Embryonic facial prominence (tissue), 1 donor: ENCODE data around the gene TMC5.
"Not testable (repeated sequence)": the region's sequence is repeated elsewhere in the genome, so short reads cannot be mapped to it uniquely, and the experiment has no call there.

Source experiments
- DNase-seq: peaks from one replicate; pipeline ENCODE4 v3.0.0-alpha.2; 2016; ENCODE audit errors: extremely low spot score

TMC5 gene, protein sequence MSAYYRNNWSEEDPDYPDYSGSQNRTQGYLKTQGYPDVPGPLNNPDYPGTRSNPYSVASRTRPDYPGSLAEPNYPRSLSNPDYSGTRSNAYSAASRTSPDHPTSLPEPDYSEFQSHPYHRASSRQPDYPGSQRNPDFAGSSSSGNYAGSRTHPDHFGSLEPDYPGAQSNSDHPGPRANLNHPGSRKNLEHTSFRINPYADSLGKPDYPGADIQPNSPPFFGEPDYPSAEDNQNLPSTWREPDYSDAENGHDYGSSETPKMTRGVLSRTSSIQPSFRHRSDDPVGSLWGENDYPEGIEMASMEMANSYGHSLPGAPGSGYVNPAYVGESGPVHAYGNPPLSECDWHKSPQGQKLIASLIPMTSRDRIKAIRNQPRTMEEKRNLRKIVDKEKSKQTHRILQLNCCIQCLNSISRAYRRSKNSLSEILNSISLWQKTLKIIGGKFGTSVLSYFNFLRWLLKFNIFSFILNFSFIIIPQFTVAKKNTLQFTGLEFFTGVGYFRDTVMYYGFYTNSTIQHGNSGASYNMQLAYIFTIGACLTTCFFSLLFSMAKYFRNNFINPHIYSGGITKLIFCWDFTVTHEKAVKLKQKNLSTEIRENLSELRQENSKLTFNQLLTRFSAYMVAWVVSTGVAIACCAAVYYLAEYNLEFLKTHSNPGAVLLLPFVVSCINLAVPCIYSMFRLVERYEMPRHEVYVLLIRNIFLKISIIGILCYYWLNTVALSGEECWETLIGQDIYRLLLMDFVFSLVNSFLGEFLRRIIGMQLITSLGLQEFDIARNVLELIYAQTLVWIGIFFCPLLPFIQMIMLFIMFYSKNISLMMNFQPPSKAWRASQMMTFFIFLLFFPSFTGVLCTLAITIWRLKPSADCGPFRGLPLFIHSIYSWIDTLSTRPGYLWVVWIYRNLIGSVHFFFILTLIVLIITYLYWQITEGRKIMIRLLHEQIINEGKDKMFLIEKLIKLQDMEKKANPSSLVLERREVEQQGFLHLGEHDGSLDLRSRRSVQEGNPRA

DNA sequence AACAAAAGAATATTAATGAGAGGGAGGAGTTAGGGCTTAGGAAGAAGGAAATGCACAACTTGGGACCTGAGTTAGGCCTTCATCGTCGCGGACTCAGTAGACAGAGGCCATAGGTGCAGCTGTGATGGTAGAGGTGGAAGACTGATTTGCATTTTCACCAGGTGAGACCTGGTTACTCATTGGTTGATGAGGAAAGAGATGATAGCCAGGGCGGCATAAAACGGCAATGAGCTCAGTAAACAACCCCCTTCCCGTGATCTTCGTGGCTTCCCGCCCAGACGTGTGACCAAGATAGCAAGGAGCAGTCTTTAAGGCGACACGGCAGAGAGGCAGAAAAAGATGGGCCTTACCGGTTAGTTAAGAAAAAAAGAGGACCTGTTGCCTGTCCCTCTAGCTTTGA lies at the start of gene TMC5:
TSS of gene TMC5 (plus strand) at position 244 of the 400 bp plus-strand sequence. CDS start 22,156 bp downstream, outside the sequence.
- no peak for DNase-seq

DNA sequence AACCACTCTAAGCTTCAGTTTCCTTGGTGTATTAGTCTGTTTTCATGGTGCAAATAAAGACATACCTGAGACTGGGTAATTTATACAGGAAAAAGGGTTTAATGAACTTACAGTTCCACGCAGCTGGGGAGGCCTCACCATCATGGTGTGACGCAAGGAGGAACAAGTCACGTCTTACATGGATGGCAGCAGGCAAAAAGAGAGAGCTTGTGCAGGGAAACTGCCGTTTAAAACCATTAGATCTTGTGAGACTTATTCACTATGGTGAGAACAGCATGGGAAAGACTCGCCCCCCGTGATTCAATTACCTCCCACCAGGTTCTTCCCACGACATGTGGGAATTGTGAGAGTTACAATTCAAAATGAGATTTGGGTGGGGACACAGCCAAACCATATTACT lies 45.1 kb upstream of the TMC5 start:
- not testable (repeated sequence) for DNase-seq

DNA sequence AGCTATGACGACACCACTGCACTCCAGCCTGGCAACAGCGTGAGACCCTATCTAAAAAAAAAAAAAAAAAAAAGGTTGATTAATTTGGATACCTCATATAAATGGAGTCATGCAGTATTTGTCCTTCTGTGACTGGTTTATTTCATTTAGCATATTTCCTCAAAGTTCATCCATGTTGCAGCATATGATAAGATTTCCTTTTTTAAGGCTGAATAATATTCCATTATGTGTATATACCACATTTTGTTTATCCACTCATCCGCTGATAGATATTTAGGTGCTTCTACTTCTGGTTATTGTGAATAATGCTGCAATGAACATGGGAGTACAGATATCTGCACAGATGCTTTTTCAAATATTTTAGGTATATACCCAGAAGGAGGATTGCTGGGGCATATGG lies 43.3 kb upstream of the TMC5 start:
- DNase-seq = no peak

DNA sequence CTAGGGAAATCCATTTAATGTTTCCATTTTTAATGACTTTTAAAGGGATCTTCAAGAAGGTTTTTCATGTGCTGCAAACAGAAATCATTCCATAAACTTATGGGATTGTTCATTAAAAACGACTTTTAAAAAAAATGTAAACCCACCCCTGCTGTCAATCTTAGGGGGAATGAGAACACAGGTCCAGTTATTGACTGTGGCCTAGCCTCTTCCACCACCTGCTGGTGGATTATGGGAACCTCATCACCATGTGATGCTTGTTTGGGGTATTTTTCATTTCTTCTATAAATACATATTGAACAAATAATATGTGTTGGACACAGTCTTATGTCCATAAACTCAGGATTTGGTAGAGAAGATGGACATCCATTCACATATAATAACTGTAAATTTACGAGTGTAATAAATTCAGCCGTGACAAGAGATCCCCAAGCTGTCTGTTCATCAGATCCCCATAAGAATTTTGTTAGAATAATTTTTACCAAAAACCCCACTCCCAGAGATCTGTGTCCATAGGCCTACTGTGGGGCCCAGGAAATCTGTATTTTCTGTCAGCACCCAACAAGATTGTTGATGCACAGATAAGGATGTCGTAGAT lies 42.0 kb upstream of the TMC5 start:
- peak; percentile 46 for DNase-seq

DNA sequence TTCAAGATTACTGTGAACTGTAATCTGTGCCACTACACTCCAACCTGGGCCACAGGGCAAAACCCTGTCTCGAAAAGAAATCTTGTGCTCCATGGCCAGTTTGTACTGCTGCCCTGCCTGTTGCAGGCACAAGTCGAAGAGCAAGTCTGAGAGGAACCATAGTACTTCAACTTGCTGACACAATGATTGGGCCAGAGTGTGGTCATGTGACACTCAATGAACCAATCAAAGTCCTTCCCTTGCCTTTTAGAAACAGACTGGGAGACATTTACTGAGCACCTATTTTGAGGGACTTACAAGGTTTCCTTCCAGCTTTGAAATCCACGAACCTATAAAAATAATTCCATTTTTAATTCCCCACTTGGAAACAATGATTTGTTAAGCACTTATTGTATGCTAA lies 39.8 kb upstream of the TMC5 start:
- no peak for DNase-seq

DNA sequence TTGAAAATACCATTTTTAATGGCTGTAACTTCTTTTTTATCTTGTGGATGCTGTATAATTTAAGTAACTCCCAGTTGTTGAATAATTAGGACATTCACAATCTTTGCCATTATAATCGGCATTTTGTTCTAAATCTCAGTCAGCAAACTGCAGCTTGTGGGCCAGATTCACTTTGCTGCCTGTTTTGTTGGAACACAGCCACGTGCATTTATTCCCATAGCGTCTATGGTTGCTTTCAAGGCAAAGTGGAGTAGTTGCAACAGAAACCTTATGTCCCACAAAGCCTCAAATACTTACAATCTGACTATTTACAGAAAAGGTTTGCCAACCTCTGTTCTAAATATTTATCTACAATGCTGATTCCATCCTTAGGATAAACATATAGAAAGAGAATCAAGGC lies 39.2 kb upstream of the TMC5 start:
- no peak for DNase-seq

DNA sequence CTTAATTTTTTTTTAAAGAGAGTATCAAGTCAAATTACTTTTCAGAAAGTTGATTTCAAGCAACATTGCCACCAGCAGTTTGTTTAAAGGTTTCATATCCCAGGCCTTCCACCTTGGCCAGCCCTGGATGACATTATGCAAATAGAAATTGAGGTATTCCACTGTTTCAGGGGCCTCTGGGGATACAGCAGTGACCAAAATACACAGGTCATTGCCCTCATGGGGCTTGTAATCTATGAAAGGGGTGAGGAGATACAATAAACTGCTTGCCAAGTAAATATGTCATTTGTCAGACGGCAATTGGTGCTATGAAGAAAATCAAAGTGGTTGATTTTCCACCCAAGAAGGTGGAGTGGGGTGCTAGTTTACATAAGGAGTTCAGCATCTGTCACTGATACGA lies 37.8 kb upstream of the TMC5 start:
- DNase-seq = no peak

DNA sequence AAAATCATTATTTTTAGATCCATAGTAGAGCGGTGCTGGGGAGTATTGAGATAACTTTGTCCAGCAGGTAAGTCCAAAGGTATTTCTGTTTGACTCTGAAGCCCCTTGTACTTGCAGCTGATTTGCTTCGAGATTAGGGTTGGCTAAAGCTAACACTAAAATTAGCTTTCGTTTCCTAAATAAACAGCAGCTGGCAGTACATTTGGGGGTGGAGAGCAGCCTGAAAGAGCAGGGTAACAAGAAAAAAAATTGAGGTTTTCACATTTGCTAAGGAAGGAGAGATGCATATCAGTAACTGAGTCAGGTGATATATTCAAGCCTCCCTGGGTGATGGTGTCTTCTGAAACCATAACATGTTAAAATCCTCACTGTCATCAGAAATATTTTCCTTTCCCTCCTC lies 37.4 kb upstream of the TMC5 start:
- DNase-seq = no peak

DNA sequence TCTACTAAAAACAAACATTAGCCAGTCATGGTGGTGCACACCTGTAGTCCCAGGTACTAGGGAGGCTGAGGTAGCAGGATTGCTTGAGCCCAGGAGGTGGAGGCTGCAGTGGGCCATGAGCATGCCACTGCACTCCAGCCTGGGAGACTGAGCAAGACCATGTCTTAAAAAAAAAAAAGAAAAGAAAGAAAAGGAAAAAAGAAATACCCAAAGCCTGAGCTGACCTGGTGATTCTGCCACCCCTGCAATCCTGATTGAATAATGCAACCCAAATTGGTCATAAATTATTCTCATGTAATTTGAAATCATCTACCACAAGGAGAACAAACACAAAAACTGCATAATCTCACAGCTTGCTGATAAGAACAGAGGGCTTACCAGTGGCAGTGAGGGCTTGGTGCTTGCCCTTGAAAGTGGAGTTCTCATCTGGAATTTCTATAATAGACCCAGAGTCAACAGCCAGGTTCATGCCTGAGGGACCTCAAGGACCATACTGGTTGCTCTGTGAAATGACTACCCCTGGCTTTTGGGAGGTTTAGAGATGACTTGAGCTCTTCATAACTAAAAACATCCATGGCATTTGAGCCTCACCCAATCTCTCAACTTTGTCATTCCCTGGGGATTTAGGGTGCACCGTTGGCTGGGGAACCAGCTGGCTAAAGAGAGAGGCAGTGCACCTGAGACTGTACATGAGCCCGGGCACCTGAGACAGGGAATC lies 35.4 kb upstream of the TMC5 start:
- no peak for DNase-seq

DNA sequence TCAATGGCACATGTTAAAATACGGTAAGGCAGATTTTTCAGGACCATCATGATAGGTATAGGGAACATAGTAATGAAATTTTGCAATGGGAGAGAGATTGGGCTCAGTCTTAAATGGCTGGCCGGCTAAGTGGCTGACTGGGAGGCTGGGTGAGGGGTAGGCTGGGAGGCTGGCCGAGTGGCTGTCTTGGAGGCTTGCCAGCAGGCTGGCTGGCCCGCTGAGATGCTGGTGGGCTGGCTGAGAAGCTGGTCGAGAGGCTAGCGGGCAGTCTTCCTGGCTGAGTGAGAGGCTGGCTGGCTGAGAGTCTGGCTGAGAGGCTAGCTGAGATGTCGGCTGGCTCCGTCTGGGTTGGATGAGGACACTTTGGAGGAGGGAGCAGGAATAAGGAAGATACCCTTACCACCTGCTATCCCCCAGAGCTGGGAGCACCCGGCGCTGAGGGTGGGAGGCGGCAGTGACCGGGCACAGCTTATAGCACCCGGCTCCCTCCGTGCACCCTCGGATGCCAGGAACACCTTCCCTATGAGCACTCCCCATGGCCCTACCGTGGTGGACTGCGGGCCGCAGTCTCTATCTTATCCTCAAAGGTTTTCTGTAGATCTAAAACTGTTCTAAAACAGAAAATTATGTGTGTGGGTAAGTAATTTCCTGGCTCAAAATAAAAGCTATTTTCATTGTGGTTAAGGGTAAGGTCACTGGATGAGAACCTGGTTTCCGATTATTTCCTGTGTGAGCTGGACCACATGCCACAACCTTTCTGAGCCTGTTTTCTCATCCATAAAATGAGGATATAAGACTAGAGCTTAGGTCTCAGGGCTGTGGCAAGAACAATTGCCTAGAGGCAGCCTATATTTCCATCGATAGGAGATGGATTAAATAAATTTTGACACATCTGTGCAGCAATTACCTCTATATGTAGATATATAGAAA lies 34.5 kb upstream of the TMC5 start:
- no peak for DNase-seq

DNA sequence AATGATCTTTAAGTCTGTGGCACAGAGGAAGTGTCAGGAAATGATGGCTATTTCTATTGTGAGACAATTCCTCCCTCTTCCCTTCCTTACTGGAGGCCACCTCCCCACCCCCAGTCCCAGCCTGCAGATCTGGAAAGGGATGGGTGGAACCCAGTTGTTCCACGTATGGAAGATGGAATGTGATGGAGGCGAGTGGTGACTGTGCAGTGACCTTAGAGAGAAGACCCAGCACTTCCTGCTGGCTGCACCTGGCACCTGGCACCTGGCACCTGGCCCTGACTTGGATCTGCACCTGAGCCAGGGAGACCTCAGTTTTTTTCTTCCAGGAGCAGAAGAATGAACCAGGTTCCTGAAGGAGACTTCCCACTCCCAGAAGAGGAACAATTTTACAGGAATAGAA lies 33.0 kb upstream of the TMC5 start:
- DNase-seq = no peak

DNA sequence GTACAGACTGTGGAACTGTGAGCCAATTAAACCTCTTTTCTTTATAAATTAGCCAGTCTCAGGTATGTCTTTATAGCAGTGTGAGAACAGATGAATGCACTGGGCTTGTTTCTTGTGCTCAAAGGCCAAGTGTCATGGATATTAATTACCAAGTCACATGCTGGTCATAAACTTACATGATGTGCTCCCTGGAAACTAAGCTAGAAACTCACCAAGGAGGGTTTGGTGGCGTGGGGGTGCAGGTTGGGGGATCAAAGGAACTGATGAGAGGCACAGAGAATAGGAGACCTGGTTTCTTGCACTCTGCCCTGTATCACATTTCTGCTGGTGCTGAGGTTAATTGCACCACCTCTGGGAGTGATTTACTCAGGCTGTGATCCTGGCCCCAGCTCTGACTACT lies 31.2 kb upstream of the TMC5 start:
- DNase-seq = no peak

DNA sequence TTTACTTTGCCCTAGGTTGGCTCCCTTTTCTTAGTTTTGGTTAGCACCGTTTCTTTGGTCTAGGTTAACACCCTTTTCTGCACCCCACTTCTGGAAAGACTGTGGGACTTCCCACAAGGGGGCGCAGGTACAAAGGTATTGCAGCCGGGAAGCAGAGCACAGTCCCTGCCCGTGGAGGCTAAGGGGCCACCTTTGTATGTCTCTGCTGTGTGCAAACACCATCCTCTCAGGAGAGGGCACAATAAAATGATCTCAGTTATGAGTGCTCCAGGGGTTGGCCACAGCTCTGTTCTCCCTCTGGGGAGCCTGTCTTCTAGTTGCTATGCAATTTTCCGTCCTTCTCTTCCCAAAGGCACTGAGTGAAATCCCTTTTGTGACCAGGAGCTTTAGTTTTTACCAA lies 28.4 kb upstream of the TMC5 start:
- no peak for DNase-seq

DNA sequence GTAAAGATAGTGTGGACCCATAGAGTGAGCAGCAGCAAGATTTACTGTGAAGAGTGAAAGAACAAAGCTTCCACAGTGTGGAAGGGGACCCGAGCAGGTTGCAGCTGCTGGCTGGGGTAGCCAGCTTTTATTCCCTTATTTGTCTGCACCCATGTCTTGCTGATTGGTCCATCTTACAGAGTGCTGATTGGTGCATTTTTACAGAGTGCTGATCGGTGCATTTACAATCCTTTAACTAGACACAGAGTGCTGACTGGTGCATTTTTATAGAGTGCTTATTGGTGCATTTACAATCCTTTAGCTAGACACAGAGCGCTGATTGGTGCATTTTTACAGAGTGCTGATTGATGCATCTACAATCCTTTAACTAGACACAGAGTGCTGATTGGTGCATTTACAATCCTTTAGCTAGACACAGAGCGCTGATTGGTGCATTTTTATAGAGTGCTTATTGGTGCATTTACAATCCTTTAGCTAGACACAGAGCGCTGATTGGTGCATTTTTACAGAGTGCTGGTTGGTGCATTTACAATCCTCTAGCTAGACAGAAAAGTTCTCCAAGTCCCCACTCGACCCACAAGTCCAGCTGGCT lies 26.4 kb upstream of the TMC5 start:
- DNase-seq = not testable (repeated sequence)

DNA sequence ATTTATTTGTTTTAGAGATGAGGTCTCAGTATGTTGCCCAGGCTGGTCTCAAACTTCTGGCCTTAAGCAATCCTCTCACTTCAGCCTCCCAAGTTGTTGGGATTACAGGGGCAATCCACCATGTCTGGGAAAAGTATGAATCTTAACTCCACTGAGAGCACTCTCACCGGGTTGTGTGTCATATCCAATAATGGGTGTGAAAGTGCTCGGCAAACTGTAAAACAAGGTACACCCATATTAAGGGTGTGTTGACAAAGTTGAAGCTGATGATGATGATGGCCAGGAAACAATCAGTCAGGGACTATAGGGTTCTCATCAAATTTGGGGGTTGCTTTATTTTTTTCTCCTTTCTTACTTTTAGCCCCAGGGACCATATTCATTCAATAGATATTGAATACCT lies 25.3 kb upstream of the TMC5 start:
- no peak for DNase-seq

DNA sequence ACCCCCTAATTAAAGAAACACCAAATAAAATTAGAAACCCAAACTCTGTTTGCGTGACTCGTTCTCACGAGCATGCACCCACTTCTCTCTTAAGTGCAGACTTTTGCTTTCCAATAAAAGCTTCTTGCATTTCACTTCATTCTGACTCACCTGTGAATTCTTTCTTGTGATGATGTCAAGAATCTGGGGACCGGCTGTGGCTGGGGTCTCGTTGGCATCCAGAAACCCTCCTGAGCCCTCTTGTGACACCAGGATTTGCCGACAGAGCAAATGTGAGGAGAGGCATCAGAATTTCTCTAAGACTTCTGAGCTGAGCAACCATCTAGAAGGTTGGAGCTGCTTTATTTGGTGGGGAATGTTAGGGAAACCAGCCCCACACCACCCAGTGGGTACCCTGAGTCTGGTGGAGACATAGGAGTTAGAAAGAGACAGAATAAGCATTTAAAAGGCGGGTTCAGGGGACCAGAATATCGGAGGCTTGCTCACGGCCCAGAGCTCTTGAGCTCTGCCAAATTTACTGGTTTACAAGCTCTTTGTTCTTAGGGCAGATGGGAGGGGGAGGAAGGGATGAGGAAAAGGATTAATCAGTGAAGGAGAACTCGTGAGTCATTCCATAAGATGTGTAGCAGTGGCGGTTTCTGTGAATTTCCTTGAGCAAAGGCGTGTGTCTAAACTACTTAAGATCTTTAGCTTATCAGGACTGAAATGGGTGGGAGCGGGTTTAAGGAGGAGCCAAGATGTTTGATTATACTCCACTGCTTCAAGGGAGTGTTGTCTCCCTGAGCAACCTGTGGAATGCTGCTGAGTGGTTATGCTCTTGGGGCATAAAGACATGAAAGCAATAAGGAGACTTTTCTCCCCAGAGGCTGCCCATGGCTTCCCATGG lies 24.2 kb upstream of the TMC5 start:
- DNase-seq = no peak

DNA sequence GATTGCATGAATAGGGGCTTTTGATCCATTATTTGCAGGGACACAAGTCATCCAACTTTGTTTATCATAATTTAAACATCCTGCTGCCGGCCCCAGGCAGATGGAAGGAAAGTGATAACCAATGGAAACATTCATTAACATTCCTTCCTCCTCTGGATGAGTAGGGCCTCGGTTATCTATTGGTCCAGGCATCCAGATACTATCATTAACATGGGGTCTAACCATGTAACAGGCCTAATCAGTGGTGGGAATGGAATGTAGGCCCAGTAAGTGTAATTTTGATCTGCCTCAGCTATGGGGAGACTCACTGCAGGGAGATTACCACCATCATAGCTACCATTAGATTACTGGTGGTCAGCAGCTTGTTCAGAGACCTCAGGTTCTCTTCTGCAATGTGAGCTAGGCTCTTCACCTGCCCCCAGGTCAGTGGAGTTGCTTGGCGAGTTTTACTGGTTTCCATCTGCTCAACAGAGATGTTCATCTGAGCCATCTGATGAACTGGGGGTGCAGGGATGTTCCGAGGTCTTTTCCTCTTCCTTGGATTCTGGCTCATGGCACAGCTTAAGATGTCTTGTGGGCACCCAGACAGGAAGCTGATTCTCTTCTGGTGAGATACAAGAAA lies 21.9 kb upstream of the TMC5 start:
- DNase-seq = not testable (repeated sequence)

DNA sequence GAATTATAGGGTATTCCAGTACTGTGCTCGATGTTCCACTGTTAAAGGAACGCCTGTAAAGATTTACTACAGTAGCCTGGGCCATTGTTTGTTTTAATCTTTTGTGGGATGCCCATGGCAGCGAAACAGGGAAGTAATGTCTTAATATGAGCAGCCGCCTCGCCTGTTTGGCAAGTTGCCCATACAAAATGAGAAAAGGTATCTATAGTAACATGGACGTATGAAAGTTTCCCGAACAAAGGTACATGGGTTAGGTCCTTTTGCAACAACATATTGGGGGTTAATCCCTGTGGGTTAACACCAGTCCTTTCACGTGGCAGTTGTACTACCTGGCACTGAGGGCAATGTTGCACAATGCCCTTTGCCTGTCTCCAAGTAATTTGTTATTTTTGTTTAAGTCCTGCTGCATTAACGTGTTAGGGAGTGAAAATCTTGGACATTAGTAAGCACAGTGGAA lies 21.1 kb upstream of the TMC5 start:
- DNase-seq = no peak

DNA sequence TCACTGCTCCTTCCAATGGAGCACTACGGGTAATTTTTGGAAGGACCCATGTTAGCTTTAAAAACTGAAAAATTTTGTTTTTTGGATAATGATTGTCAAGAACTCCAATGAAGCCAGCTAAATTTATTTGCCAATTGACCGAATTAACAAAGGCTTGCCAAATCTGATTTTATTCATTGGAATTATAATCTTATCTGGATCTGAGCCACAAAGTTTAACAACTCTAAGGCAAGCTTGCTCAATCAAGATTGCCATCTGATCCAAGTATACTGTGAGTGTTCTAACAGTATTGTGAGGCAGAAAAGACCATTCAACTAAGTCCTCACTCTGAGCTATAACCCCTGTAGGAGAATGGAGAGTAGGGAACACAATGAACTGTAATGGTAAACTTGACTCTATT lies 20.3 kb upstream of the TMC5 start:
- DNase-seq = not testable (repeated sequence)
